ENCODE results near the gene SQSTM1. TPM values are rescaled to one million over a fixed set of nuclear protein-coding genes. Genes with fewer than 3 reads are reported as not detected.

Gene SQSTM1
- total RNA-seq, 3 donors from 2014 or later (not counting 1 experiment from before 2014, with no cell fraction given) = 474 to 707 (median 657) TPM

DNA sequence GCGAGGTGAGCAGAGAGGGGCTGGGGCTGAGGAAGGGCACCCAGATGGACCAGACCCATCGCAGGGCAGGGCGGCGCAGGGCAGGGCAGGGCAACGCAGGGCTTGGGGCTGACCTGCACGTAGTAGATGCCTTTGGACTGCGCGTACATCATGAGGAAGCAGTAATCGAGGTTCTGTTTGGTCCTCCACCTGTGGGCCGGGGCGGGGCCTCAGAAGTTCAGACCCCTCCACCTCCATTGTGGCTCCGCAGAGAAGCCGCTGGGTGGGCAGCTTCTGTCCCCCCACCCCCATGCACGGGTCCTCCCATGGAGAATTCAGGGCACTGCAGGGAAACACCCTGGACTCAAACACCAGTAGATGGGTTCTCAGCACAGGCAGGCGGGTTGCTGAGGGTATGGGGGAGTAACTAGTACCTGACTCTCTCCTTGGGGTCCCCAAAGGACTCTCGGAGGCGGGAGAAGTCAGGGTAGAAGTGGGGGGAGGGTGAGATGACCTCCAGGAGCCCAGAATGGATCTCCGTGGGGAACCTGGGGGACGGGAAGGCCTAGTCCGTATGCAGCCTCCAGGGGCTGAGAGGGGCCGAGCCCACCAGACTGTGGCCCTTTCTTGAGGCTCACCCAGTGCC is 20.5 kb upstream of the SQSTM1 start:
- Histone ChIP-seq H3K4me3 (ENCODE audit: low read length) (no peak overlapping the region), H3K27ac (ENCODE audit: low read length) (no peak overlapping the region), H3K27me3 (ENCODE audit: control insufficient read depth, insufficient read depth, low read length) (no peaks in the 10 kb centered on the region), H3K9me3 (ENCODE audit: control insufficient read depth, insufficient read depth, low read length) (no peaks in the 10 kb centered on the region), H3K4me1 (ENCODE audit: control insufficient read depth, insufficient read depth, low read length) (peaks cover 45% of the 10 kb centered on the region), H3K36me3 (ENCODE audit: control insufficient read depth, insufficient read depth, low read length) (peaks cover 12% of the 10 kb centered on the region)
- intact Hi-C loops (cut with micrococcal nuclease) = no loop called here
- H3K36me3 Mint-ChIP-seq = no peaks in the 10 kb centered on the region
- no peak for DNase-seq
- H3K27me3 Mint-ChIP-seq (ENCODE audit: low read depth in 2 of 2) = no peaks in the 10 kb centered on the region
- H3K9me3 Mint-ChIP-seq = no peaks in the 10 kb centered on the region
- H3K4me3 Mint-ChIP-seq = no peak overlapping the region
- ATAC-seq = no peak
- TF ChIP-seq, protein P1, sequence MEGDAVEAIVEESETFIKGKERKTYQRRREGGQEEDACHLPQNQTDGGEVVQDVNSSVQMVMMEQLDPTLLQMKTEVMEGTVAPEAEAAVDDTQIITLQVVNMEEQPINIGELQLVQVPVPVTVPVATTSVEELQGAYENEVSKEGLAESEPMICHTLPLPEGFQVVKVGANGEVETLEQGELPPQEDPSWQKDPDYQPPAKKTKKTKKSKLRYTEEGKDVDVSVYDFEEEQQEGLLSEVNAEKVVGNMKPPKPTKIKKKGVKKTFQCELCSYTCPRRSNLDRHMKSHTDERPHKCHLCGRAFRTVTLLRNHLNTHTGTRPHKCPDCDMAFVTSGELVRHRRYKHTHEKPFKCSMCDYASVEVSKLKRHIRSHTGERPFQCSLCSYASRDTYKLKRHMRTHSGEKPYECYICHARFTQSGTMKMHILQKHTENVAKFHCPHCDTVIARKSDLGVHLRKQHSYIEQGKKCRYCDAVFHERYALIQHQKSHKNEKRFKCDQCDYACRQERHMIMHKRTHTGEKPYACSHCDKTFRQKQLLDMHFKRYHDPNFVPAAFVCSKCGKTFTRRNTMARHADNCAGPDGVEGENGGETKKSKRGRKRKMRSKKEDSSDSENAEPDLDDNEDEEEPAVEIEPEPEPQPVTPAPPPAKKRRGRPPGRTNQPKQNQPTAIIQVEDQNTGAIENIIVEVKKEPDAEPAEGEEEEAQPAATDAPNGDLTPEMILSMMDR (IDR thresholded peaks at IDR 0.05) = no peak
- no peak overlapping the region for H3K27ac Mint-ChIP-seq
- H3K4me1 Mint-ChIP-seq = peaks cover 16 to 33% of the 10 kb centered on the region in 2 donors
- 96% methylated on average over 20 of the region's 21 CpGs for WGBS (ENCODE audit: insufficient coverage)

DNA sequence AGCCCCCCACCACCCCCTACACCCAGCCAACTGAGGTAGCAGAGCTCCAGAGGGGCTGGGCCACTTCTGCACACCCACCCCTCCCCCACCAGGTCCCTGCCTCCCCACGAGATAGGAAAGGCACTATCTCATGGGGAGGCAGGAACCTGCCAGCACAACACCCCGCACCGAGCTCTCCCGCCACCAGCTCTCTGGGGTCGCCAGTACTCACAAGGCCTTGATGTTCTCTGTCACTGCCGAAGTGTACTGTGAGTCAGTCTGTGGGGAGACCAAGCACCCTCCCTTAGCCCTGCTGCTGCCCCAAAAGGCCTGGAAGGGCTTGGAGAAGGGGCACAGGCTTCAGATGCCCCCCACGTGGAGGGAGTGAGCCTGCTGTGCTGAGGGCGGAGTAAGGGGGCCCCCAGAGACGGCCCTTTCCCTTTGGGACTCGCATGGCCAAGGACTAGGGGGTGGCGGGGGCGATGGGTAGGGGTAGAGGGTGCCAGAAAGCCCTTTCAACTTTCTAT is 20.0 kb upstream of the SQSTM1 start:
- H3K4me3 Mint-ChIP-seq = no peak overlapping the region
- no peaks in the 10 kb centered on the region for H3K27me3 Mint-ChIP-seq (ENCODE audit: low read depth in 2 of 2)
- no peaks in the 10 kb centered on the region for H3K27me3 ChIP-seq (ENCODE audit: control insufficient read depth, insufficient read depth, low read length)
- intact Hi-C loops (cut with micrococcal nuclease) = no loop called here
- no peak for ATAC-seq
- peaks cover 12% of the 10 kb centered on the region for H3K36me3 ChIP-seq (ENCODE audit: control insufficient read depth, insufficient read depth, low read length)
- 87% methylated on average over 12 of the region's 12 CpGs for WGBS (ENCODE audit: insufficient coverage)
- H3K4me3 ChIP-seq (ENCODE audit: low read length) = no peak overlapping the region
- H3K4me1 ChIP-seq (ENCODE audit: control insufficient read depth, insufficient read depth, low read length) = peaks cover 44% of the 10 kb centered on the region
- TF ChIP-seq, protein P1 (IDR thresholded peaks at IDR 0.05) = no peak
- H3K9me3 ChIP-seq (ENCODE audit: control insufficient read depth, insufficient read depth, low read length) = no peaks in the 10 kb centered on the region
- H3K36me3 Mint-ChIP-seq = no peaks in the 10 kb centered on the region
- no peak overlapping the region for H3K27ac ChIP-seq (ENCODE audit: low read length)
- H3K27ac Mint-ChIP-seq = no peak overlapping the region
- no peak for DNase-seq
- no peaks in the 10 kb centered on the region for H3K9me3 Mint-ChIP-seq
- H3K4me1 Mint-ChIP-seq = peaks cover 19 to 36% of the 10 kb centered on the region in 2 donors

DNA sequence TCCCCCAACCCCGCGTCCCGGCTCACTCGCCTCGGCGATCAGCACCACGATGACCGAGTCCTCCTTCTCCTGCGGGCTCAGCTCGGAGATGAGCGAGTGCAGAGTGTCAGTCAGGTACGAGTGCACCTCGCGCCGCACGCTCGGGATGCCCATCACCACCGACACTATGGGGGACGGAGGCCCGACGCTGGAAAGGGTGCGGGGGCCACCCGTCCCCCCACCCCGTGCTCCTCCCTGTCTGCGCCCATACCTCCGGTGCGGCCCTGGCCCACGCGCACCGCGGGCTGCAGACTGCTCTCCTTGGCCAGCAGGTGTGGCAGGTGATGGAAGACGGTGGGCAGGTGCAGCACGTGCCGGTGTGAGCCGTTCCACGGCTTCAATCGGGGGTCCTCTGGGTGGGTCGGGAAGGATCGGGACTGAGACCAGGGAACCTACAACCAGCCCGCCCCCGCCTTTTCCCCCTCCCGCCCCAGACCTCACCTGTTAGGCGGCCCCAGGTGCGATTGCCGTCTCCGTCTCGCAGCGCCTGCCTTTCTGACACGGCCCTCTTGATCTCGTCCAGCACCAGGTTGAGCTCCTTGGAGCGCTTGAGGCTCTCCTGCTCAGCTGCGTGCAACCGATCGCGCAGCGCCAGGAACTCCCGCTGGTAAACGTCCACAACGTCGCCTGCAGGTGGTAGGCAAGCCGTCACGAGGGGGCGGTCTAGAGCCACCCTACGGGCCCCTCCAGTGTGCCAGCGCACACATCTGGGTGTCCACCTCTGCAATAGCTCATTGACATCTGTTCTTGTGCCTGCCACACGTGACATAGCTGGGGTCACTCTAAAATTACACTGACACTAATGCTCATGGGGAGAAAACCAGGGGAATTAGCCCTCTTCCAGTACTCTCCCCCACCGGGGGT is 19.1 kb upstream of the SQSTM1 start:
- intact Hi-C loops (cut with micrococcal nuclease) = loop anchor here (2.0 kb wide), 3 partner anchors 57 to 289 kb away; partner anchors contain the start of genes MRNIP and TBC1D9B
- ATAC-seq = peak; percentile 54 to 58 (median 55)
- TF ChIP-seq, protein P1 (IDR thresholded peaks at IDR 0.05) = peak; percentile 79
- peaks cover 19 to 35% of the 10 kb centered on the region in 2 donors for H3K4me1 Mint-ChIP-seq
- no peaks in the 10 kb centered on the region for H3K36me3 Mint-ChIP-seq
- peaks cover 12% of the 10 kb centered on the region for H3K36me3 ChIP-seq (ENCODE audit: control insufficient read depth, insufficient read depth, low read length)
- peak overlapping the region; percentile 75 for H3K4me3 Mint-ChIP-seq
- no peaks in the 10 kb centered on the region for H3K9me3 ChIP-seq (ENCODE audit: control insufficient read depth, insufficient read depth, low read length)
- DNase-seq = peak; percentile 76 to 89
- no peak overlapping the region for H3K4me3 ChIP-seq (ENCODE audit: low read length)
- 70% methylated on average over 67 of the region's 67 CpGs for WGBS (ENCODE audit: insufficient coverage)
- H3K27ac Mint-ChIP-seq = no peak overlapping the region
- H3K27me3 ChIP-seq (ENCODE audit: control insufficient read depth, insufficient read depth, low read length) = no peaks in the 10 kb centered on the region
- H3K27me3 Mint-ChIP-seq (ENCODE audit: low read depth in 2 of 2) = no peaks in the 10 kb centered on the region
- no peak overlapping the region for H3K27ac ChIP-seq (ENCODE audit: low read length)
- peaks cover 41% of the 10 kb centered on the region for H3K4me1 ChIP-seq (ENCODE audit: control insufficient read depth, insufficient read depth, low read length)
- no peaks in the 10 kb centered on the region for H3K9me3 Mint-ChIP-seq
